Kidney (tissue), 14 donors: ENCODE measurements around the gene CCDC8. TPM values are rescaled to one million over a fixed set of nuclear protein-coding genes. Genes with fewer than 3 reads are reported as not detected.
A peak's percentile ranks its signal among the peaks of the same experiment; 100 is the strongest.

Experiments used
- DNase-seq, 5 donors: peaks; one replicate each; pipeline ENCODE4 v3.0.0-alpha.2; 2013 to 2020
- FAIRE-seq: peaks from 2 replicates; lab custom pipeline; 2012; peaks lifted over from hg19 to GRCh38; lab: Jason Lieb, UNC
- H3K27ac ChIP-seq, 2 donors: one replicate each; pipeline ENCODE4 v1.7.0; 2013; ENCODE audit warnings: low read depth in 2 of 2, low read length in 2 of 2, inconsistent platforms in 1 of 2
- H3K27me3 ChIP-seq: one replicate; pipeline ENCODE4 v1.7.1; 2013; ENCODE audit warnings: low read length, inconsistent platforms; ENCODE audit not compliant: control insufficient read depth, insufficient read depth
- H3K36me3 ChIP-seq, 3 donors: one replicate each; pipeline versions ENCODE4 v1.7.0 to v1.7.1; 2013; ENCODE audit warnings: low read length in 3 of 3, control low read depth in 1 of 3, inconsistent platforms in 1 of 3; ENCODE audit not compliant: insufficient read depth in 3 of 3, control insufficient read depth in 2 of 3
- H3K4me1 ChIP-seq, 3 donors: one replicate each; pipeline versions ENCODE4 v1.7.0 to v1.7.1; 2013; ENCODE audit warnings: low read length in 3 of 3, inconsistent platforms in 1 of 3, low read depth in 1 of 3; ENCODE audit not compliant: control insufficient read depth in 2 of 3, insufficient read depth in 2 of 3
- H3K4me3 ChIP-seq, 3 donors: one replicate each; pipeline versions ENCODE4 v1.7.0 to v1.8.1; 2013; ENCODE audit warnings: low read length in 3 of 3, control low read depth in 1 of 3, inconsistent platforms in 1 of 3
- H3K9ac ChIP-seq, 3 donors: one replicate each; pipeline versions ENCODE4 v1.7.0 to v1.7.1; 2013; ENCODE audit warnings: low read length in 3 of 3, control low read depth in 1 of 3, inconsistent platforms in 1 of 3
- H3K9me3 ChIP-seq, 3 donors: one replicate each; pipeline versions ENCODE4 v1.7.0 to v1.7.1; 2013; ENCODE audit warnings: low read length in 3 of 3, control low read depth in 1 of 3, inconsistent platforms in 1 of 3; ENCODE audit not compliant: control insufficient read depth in 2 of 3, insufficient read depth in 1 of 3
- intact Hi-C: fragments of 100-400 bp; cut with DNase I; formaldehyde crosslinking; loops from one replicate; pipeline ENCODE4 v1.11.1; 2022
- polyA plus RNA-seq: library from polyadenylated mRNA; stranded (reverse); fragments of 350-450 nt; fragmentation: Illumina TruSeq; extraction: RNeasy Lipid Tissue Mini Kit (QIAGEN cat#74804); gene quantifications from one replicate; pipeline ENCODE4 v1.2.3, GENCODE V29; 2014; ENCODE audit warnings: low read depth, low replicate concordance; ENCODE audit not compliant: insufficient read depth
- total RNA-seq: library from RNA; stranded (reverse); fragmentation: NEBNext Ultra II Directional; extraction: Animal tissue kit (Norgen Biotek cat#: 25700); gene quantifications from one replicate; pipeline ENCODE4 v1.2.1, GENCODE V29; 2021
- TF ChIP-seq, protein P1 (sequence below): IDR thresholded peaks from 3 replicates; pipeline ENCODE4 v1.5.1; 2012; ENCODE audit warnings: mild to moderate bottlenecking, moderate library complexity, borderline replicate concordance; ENCODE audit not compliant: insufficient read depth; ENCODE audit errors: extremely low read depth
- donor health status: control.
- donor health status: control.
- donor health status: control.
- donor health status: control.
- donor health status: control.
- donor health status: DM: yes; HTN: yes; CAD: no.
- donor health status: Normal renal cell carcinoma (clear cell type).

CCDC8 gene
- total and polyA plus RNA-seq, 2 donors from 2014 or later = 18.9 to 21.0 TPM

DNA sequence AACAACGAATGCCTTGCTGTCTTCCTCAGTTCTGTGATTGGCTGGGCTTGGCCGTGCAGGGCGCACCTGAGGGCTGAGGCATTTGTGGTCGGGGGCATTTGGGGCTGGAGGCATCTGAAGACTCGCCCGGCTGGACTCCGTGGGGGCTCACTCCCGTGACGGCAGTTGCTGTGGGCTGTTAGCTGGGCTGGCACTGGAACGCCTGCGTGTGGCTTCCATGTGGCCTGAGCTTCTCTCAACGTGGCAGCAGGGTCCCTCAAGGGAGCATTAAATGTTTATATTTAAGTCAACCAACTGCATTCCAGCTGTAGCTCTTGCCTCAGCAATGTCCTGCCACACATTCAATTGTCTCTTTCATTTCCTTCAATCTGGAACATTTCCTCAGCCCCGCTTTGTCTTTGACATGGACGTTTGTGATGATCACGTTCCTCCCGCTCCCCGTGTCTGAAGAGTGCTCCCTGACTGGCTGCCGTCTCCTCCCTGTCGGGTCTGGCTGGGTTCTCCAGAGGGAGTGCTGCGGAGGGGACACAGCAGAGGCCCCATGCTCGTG lies 21.0 kb downstream of the CCDC8 start:
- DNase-seq (peak in 4 of 5 donors; percentile 37 to 86 (median 59)), FAIRE-seq (no peak)
- Histone ChIP-seq H3K27me3 (no peaks in the 10 kb centered on the region), H3K36me3 (peaks cover 8 to 32% (median 12%) of the 10 kb centered on the region in 3 donors), H3K4me3 (no peak overlapping the region), H3K27ac (no peak overlapping the region), H3K4me1 (no peaks in the 10 kb centered on the region), H3K9ac (no peak overlapping the region), H3K9me3 (no peaks in the 10 kb centered on the region)
- intact Hi-C loops = no loop called here
- TF ChIP-seq, protein P1, sequence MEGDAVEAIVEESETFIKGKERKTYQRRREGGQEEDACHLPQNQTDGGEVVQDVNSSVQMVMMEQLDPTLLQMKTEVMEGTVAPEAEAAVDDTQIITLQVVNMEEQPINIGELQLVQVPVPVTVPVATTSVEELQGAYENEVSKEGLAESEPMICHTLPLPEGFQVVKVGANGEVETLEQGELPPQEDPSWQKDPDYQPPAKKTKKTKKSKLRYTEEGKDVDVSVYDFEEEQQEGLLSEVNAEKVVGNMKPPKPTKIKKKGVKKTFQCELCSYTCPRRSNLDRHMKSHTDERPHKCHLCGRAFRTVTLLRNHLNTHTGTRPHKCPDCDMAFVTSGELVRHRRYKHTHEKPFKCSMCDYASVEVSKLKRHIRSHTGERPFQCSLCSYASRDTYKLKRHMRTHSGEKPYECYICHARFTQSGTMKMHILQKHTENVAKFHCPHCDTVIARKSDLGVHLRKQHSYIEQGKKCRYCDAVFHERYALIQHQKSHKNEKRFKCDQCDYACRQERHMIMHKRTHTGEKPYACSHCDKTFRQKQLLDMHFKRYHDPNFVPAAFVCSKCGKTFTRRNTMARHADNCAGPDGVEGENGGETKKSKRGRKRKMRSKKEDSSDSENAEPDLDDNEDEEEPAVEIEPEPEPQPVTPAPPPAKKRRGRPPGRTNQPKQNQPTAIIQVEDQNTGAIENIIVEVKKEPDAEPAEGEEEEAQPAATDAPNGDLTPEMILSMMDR = no peak

DNA sequence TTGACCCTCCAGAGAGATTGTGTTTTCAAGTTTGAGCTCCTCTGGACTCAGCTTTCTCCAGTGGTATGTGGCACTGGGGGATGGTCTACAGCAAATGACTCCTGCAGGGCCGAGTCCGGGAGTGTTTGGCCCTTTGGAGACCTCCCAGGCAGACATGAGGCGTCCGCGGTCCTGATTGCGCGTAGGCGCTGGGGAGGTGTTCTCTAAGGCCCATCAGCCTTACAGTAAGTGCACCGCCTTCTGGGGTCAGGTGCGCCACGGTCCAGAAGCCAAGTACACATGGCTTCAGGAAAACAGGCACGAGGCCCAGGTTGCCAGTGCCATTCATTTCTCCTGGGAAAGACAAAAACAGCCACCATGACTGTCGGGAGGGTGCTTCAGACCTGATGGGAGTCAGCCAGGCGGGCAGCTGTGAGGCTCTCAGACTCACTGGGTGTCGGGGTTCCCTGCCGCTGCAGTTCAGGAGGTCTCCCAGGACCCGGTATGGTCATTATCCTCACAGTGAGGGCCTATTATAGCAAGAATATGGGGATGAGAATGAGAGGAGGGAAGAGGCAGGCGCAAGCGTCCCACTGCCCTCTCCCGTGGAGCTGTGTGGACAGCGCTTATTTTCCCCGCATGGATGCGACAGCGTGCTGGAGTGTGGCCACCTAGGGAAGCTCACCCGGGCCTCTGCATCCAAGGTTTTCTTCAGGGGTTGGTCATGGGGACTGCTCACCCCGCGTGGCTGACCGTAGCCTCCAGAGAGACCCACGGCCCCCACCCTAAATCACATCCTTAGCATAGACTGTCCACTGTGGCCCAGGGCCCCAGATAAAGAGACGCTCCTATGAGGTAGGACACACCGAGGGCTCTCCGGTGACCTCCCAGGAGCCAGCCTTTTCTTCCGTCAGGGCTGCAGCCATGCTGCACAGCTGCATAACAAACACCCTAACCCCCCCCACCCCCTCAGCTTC lies 21.8 kb downstream of the CCDC8 start:
- Histone ChIP-seq H3K4me3 (no peak overlapping the region), H3K36me3 (peaks cover 8 to 40% (median 12%) of the 10 kb centered on the region in 3 donors), H3K27me3 (no peaks in the 10 kb centered on the region), H3K9ac (no peak overlapping the region), H3K9me3 (no peaks in the 10 kb centered on the region), H3K27ac (no peak overlapping the region), H3K4me1 (no peaks in the 10 kb centered on the region)
- DNase-seq (peak in 2 of 5 donors; percentile 38 to 61), FAIRE-seq (no peak)
- intact Hi-C loops = no loop called here
- TF ChIP-seq, protein P1 = no peak

DNA sequence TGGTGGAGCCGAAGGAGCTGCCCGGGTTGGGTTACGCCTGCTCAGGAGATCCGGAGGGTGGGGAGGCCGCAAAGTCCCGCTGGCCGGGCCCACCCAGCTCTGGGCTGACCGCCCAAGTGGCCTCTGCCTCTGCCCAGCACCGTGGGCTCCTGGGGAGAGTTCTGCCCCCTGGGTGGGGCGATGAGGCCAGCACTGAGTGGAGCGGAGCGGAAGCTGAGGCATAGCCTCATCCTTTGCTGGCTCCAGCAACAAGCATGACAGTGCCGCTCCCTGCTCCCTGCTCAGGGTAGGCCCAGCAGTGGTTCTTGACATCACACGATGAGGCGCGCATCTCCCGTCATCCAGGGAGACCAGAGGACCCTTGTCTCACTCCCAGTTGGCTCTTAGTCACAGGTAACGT lies 22.5 kb downstream of the CCDC8 start:
- no peak for FAIRE-seq
- Histone ChIP-seq H3K4me3 (no peak overlapping the region), H3K4me1 (no peaks in the 10 kb centered on the region), H3K27ac (no peak overlapping the region), H3K9me3 (no peaks in the 10 kb centered on the region), H3K9ac (no peak overlapping the region), H3K36me3 (peaks cover 8 to 40% (median 12%) of the 10 kb centered on the region in 3 donors), H3K27me3 (no peaks in the 10 kb centered on the region)
- intact Hi-C loops = no loop called here
- DNase-seq = peak in 2 of 5 donors; percentile 45 to 68
- TF ChIP-seq, protein P1 = no peak
